Panc1 (cell line): ENCODE measurements around the gene MEGF6. TPM values are rescaled to one million over a fixed set of nuclear protein-coding genes. Genes with fewer than 3 reads are reported as not detected.

ENCODE experiments used
- ATAC-seq: fragments of 200-7000 bp; cut with Tn5 transposase; 2 replicates; pipeline ENCODE4 v1.9.1; 2020; ENCODE audit warnings: mild to moderate bottlenecking, moderate library complexity
- BruUV-seq: library from RNA; stranded (reverse); fragments of 400-500 nt; replicated peaks from 2 replicates; lab custom pipeline; 2021; lab: Mats Ljungman, UMichigan
- CTCF ChIA-PET: fragments of 300-600 bp; sonication (Branson Sonifier 250); formaldehyde crosslinking; loops from one replicate; lab custom pipeline; 2022; ENCODE audit warnings: antibody characterized with exemption; lab: Charles Lee
- POLR2A ChIA-PET: fragments of 300-600 bp; sonication (Branson Sonifier 250); formaldehyde crosslinking; loops from one replicate; lab custom pipeline; 2022; ENCODE audit warnings: antibody characterized with exemption; lab: Charles Lee
- DNase-seq: peaks from one replicate; pipeline ENCODE4 v3.0.0-alpha.2; 2010; ENCODE audit warnings: low read depth, low spot score
- H3K27ac ChIP-seq: 2 replicates; pipeline ENCODE4 v1.5.1; 2011; ENCODE audit warnings: mild to moderate bottlenecking, low read length, inconsistent platforms
- H3K27me3 ChIP-seq: fragments of 200-500 bp; sonication (Bioruptor generic); 2 replicates; pipeline ENCODE4 v1.6.0; 2014; ENCODE audit warnings: low read length, inconsistent platforms; ENCODE audit not compliant: control insufficient read depth, insufficient read depth
- H3K36me3 ChIP-seq: fragments of 200-500 bp; sonication (Bioruptor generic); 2 replicates; pipeline ENCODE4 v1.5.1; 2014; ENCODE audit warnings: inconsistent platforms, mild to moderate bottlenecking, low read length, moderate library complexity; ENCODE audit not compliant: control insufficient read depth, insufficient read depth
- H3K4me1 ChIP-seq: 2 replicates; pipeline ENCODE4 v1.5.1; 2011; ENCODE audit warnings: inconsistent platforms, mild to moderate bottlenecking, low read length, moderate library complexity; ENCODE audit not compliant: control insufficient read depth, insufficient read depth
- H3K4me3 ChIP-seq, 2 experiments: 2 replicates each; pipeline ENCODE4 v1.5.1; 2011 to 2012; ENCODE audit warnings: low read depth in 2 of 2, low read length in 2 of 2, mild to moderate bottlenecking in 2 of 2, inconsistent platforms in 1 of 2, moderate library complexity in 1 of 2
- H3K9me3 ChIP-seq: fragments of 200-500 bp; sonication (Bioruptor generic); 2 replicates; pipeline ENCODE4 v1.5.1; 2014; ENCODE audit warnings: low read depth, mild to moderate bottlenecking, inconsistent platforms, low read length, moderate library complexity; ENCODE audit not compliant: control insufficient read depth, insufficient read depth
- POLR2AphosphoS5 ChIP-seq: IDR thresholded peaks from 2 replicates; pipeline ENCODE4 v1.6.1; 2012; ENCODE audit warnings: mild to moderate bottlenecking, low read depth, low read length, moderate library complexity
- SIN3A ChIP-seq: IDR thresholded peaks from 2 replicates; pipeline ENCODE4 v1.6.1; 2012; ENCODE audit warnings: low read depth, mild to moderate bottlenecking, low read length, moderate library complexity, borderline replicate concordance; ENCODE audit not compliant: insufficient read depth
- TCF7L2 ChIP-seq: IDR thresholded peaks from 2 replicates; pipeline ENCODE4 v1.6.1; 2011; ENCODE audit warnings: mild to moderate bottlenecking, low read depth, low read length, inconsistent platforms
- in situ Hi-C: cut with HindIII; loops from 2 replicates; pipeline ENCODE4 v1.10.0; 2016; ENCODE audit warnings: low sequenced_read_pairs, low pct_unique_long_range_greater_than_20kb
- intact Hi-C: fragments of 100-400 bp; cut with micrococcal nuclease; formaldehyde crosslinking; loops from one replicate; pipeline ENCODE4 v1.10.0; 2022; ENCODE audit not compliant: unreplicated experiment
- total RNA-seq: library from RNA; stranded (reverse); gene quantifications from one replicate; pipeline ENCODE4 v1.2.1, GENCODE V29; 2021; ENCODE audit not compliant: unreplicated experiment
- TF ChIP-seq, protein P1 (sequence below): fragments of 450-650 bp; IDR thresholded peaks from 2 replicates; pipeline ENCODE4 v1.5.1; 2017; ENCODE audit warnings: mild to moderate bottlenecking
- TF ChIP-seq, protein P2 (sequence below), 2 experiments: IDR thresholded peaks; 2 replicates each; pipeline ENCODE4 v1.6.1; 2011 to 2012; ENCODE audit warnings: low read depth in 2 of 2, control low read depth in 1 of 2, low read length in 1 of 2, mild to moderate bottlenecking in 1 of 2, moderate library complexity in 1 of 2; ENCODE audit not compliant: insufficient read depth in 1 of 2

MEGF6 gene
- total RNA-seq, 1 experiment from 2014 or later: 32.6 TPM

DNA sequence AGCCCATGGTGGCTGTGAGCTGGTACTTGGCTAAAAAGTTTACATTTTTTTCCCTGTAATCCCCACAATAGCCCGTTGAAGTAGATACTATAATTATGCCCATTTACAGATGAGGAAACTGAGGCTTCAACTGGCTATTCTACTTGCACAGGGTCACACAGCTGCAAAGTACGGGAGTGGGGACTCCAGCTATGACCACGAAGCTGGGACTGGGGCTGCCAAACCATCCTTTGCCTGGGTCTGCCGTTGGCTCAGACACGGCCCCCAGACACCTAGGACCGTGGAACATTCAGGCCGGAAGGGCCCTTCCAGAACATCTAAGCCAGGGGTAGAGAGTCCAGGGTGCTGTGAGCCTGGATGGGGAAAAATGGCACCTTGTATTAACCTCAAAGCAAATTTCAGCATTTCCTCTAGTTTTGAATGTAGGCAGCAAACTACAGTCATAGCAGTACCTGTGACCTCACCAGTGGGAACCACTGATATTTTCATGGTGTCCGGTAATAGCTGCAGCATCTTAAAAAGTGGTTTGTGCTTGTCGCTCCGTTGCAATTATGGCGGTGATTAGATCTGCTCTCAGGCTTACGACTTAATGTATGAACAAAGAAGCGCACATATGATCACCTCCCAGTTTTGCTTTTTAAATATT, 45.3 kb upstream of the MEGF6 start:
- DNase-seq: no peak
- Histone ChIP-seq H3K9me3 (no peaks in the 10 kb centered on the region), H3K27me3 (no peaks in the 10 kb centered on the region), H3K27ac (no peak overlapping the region), H3K4me3 (no peak overlapping the region), H3K4me1 (peaks cover 4% of the 10 kb centered on the region; the same call in 1 of the 2 replicates), H3K36me3 (no peaks in the 10 kb centered on the region)
- ChIA-PET CTCF (no interaction called here), POLR2A (no interaction called here)
- no peak for ATAC-seq
- in situ Hi-C loops: no loop called here
- TF ChIP-seq POLR2AphosphoS5: no peak
- TF ChIP-seq, protein P1, sequence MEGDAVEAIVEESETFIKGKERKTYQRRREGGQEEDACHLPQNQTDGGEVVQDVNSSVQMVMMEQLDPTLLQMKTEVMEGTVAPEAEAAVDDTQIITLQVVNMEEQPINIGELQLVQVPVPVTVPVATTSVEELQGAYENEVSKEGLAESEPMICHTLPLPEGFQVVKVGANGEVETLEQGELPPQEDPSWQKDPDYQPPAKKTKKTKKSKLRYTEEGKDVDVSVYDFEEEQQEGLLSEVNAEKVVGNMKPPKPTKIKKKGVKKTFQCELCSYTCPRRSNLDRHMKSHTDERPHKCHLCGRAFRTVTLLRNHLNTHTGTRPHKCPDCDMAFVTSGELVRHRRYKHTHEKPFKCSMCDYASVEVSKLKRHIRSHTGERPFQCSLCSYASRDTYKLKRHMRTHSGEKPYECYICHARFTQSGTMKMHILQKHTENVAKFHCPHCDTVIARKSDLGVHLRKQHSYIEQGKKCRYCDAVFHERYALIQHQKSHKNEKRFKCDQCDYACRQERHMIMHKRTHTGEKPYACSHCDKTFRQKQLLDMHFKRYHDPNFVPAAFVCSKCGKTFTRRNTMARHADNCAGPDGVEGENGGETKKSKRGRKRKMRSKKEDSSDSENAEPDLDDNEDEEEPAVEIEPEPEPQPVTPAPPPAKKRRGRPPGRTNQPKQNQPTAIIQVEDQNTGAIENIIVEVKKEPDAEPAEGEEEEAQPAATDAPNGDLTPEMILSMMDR: no peak
- no peak for TF ChIP-seq TCF7L2
- TF ChIP-seq, protein P2, sequence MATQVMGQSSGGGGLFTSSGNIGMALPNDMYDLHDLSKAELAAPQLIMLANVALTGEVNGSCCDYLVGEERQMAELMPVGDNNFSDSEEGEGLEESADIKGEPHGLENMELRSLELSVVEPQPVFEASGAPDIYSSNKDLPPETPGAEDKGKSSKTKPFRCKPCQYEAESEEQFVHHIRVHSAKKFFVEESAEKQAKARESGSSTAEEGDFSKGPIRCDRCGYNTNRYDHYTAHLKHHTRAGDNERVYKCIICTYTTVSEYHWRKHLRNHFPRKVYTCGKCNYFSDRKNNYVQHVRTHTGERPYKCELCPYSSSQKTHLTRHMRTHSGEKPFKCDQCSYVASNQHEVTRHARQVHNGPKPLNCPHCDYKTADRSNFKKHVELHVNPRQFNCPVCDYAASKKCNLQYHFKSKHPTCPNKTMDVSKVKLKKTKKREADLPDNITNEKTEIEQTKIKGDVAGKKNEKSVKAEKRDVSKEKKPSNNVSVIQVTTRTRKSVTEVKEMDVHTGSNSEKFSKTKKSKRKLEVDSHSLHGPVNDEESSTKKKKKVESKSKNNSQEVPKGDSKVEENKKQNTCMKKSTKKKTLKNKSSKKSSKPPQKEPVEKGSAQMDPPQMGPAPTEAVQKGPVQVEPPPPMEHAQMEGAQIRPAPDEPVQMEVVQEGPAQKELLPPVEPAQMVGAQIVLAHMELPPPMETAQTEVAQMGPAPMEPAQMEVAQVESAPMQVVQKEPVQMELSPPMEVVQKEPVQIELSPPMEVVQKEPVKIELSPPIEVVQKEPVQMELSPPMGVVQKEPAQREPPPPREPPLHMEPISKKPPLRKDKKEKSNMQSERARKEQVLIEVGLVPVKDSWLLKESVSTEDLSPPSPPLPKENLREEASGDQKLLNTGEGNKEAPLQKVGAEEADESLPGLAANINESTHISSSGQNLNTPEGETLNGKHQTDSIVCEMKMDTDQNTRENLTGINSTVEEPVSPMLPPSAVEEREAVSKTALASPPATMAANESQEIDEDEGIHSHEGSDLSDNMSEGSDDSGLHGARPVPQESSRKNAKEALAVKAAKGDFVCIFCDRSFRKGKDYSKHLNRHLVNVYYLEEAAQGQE (IDR thresholded peaks at IDR 0.05; ENCODE audit: insufficient read depth in 1 of 2, low read depth in 2 of 2, low read length in 1 of 2): no peak
- no peak for TF ChIP-seq SIN3A
- BruUV-seq: no TSS peak
- intact Hi-C loops: loop anchor here (10.0 kb wide), 1 partner anchor 68 kb away; no protein-coding TSS in a partner anchor

DNA sequence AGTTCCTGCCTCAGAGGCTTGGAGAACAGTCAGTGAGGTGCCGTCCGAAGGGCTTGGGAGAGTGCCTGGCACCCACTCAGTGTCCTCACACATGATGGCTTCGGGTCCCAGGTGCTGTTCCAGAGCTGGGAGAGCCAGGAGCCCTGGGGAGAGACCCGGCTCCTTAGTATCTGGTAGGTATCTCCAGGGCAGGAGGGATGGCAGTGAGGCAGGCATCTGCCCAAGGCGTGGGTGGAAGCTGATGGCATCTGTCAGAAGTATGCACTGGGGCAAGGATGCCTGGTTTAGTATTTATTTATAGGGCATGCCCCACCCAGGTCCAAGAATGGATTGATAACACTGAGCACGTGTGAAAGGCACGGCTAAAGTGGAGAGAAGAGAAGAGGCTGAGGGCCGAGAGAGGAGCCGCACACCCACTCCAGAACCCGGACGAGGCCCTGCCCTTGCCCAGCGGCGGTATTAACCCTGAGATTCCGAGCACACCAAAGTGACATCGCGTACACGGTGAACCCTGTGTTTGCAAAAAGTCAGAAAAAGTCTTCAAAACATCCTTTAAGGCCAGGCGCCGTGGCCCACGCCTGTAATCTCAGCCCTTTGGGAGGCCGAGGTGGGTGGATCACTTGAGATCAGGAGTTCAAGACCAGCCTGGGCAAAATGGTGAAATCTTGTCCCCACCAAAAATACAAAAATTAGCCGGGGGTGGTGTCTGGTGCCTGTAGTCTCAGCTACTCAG, 43.4 kb upstream of the MEGF6 start:
- intact Hi-C loops (loop anchor here (10.0 kb wide), 1 partner anchor 70 kb away; no protein-coding TSS in a partner anchor), in situ Hi-C loops (no loop called here)
- Histone ChIP-seq H3K9me3 (no peaks in the 10 kb centered on the region), H3K4me3 (no peak overlapping the region), H3K4me1 (peaks cover 4% of the 10 kb centered on the region; the same call in 1 of the 2 replicates), H3K27ac (no peak overlapping the region), H3K36me3 (no peaks in the 10 kb centered on the region), H3K27me3 (no peaks in the 10 kb centered on the region)
- DNase-seq (no peak), ATAC-seq (no peak)
- POLR2A ChIA-PET: no interaction called here
- CTCF ChIA-PET: no interaction called here
- TF ChIP-seq SIN3A: no peak
- TF ChIP-seq POLR2AphosphoS5: no peak
- TF ChIP-seq TCF7L2: no peak
- TF ChIP-seq, protein P2 (IDR thresholded peaks at IDR 0.05; ENCODE audit: insufficient read depth in 1 of 2, low read depth in 2 of 2, low read length in 1 of 2): no peak
- no TSS peak for BruUV-seq
